SKM-1 (cell line): ENCODE measurements around the gene COLEC11.

ENCODE experiments used
- DNase-seq: peaks from one replicate; lab custom pipeline; 2025; ENCODE audit not compliant: unreplicated experiment; lab: John Stamatoyannopoulos, UW

COLEC11 gene

DNA sequence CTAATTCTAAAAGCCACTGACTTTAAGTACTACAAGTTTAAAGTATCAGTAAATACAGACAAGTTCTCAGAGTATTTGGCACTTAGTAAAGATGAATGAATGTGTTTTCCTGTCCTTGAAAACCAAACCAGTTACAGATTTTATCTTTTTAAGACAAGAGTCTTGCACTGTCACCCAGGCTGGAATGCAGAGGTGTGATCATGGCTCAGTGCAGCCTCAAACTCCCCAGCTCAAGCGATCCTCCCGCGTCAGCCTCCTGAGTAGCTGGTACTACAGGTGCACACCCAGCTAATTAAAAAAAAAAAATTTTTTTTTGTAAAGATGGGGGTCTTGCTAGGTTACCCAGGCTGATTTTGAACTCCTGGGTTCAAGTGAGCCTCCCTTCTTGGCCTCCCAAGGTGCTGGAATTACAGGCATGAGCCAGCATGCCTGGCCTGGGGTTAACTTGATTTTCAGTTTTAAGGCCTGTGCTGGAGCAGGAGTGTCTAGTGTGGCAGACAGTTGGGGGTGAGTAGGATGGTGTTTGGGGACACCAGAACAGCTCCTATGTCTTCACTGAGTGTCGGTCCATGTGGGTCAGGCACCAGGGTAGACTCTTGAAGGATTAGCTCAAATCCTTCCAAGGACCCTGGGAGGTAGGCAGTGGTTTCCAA, 10.2 kb upstream of the COLEC11 start:
- DNase-seq, result no peak

DNA sequence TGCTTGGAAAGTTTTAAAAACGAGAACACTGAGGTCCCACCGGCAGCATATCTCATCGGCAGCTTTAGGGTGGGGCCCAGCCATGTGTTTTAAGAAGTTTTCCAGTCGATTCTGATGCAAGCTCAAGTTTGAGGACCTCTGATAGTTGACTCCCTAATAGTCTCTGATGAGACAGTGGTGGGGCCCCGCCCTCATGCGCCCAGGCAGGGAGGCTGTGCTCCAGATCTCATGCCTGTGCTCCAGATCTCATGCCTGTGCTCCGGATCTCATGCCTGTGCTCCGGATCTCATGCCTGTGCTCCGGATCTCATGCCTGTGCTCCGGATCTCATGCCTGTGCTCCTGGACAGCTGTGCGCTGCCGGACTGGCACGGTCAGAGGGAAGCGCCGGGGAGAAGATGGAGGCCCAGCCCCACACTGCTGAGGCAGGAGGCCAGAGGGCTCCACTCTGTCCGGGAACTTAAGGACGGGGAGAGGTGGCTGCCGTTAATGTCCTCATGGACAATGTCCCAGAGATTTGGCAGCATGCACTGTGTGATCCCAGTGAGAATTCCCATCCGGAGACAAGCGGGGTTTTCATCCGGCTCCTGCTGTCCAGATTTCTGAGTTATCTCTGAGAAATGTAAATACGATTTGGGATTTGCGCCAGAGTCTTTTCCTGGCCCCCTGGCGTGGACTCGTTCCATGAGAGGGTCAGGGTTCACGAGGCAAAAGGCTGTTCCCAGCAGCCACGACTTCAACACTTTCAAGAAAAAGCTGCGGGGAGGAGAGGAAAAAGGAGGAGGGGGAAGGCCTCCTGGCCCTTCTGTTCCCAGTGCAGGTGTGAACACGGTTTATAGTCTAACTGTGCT, 9.4 kb upstream of the COLEC11 start:
- no peak for DNase-seq

DNA sequence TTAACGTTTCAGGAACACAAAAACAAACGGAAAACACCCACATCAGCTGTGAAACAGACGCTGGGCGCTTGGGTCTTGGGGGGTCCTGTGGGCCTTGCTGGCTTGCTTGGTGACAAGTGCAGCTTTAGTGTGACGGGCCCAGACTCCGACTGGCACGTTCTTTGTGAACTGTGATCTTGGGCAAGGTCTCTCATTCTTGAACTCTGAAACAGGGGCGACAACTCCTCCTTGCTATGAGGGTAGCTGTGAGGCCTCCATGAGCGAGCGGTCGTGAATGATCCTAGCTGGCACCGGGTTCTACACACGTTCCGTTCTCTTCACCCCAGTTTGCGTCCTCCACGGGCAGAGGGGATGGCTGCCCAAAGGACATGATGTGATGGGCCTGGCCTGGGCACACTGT, 8.7 kb upstream of the COLEC11 start:
- no peak for DNase-seq

DNA sequence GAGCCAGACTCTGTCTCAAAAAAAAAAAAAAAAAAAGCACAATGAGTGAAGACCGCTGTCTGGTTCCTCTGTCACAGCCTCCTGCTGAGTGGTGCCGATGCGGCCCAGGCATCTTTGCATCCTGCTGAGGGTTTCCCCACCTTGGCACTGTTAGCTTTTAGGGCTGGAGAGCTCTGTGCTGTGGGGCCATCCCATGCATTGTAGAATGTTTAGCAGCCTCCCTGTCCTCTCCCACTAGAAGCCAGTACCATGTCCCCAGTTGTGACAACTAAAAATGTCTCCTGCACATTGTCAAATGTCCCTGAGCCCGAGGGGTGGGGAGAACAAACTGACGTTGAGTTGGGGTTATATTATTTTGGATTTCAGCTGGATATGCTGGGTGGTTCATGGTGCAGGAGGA, 7.9 kb upstream of the COLEC11 start:
- DNase-seq, result no peak

DNA sequence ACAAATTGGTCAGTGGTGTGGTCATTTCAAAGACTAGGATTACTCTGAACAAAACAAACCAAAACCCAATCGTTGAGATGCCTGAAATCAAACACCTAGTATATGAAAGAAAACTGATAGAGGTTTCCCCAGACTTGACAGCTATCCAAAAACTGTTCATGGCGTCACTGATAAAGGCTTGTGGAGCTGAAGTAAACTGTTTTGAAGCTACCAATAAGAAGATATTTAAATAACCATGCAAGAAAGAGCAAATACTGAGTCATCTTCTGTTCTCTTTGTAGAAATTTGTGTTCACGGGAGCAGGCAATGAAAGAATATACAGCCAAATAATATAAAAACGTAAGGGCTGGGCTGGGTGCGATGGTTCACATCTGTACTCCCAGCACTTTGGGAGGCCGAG, 7.5 kb upstream of the COLEC11 start:
- no peak for DNase-seq

DNA sequence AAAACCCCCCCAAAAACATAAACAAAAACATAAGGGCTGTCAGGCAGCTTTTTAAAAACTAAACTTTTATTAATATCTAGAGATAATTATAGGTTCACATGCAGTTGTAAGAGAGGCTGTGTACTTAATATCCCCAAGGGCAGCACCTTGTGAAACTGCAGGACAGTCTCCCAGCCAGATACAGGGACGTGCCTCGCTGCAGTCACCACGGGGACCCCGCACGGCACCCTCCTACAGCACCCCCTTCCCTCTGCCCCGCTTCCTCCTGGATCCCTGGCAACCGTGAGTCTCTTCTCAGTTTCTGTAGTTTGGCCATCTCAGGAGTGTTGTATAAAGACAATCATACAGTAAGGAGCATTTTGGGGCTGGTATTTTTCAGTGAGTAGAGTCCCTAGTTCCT, 6.8 kb upstream of the COLEC11 start:
- DNase-seq, result no peak

DNA sequence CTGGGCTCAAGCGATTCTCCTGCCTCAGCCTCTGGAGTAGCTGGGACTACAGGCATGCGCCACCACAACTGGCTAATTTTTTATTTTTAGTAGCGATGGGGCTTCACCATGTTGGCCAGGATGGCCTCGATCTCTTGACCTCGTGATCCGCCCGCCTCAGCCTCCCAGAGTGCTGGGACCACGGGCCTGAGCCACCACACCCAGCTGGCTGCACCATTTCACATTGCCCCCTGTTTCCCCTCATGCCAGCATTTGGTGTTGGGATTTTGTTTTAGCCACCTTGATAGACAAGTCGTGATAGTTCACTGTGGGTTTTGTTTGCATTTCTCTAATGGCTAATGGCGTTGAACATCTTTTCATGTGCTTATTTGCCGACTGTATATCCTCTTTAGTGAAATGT, 5.8 kb upstream of the COLEC11 start:
- no peak for DNase-seq

DNA sequence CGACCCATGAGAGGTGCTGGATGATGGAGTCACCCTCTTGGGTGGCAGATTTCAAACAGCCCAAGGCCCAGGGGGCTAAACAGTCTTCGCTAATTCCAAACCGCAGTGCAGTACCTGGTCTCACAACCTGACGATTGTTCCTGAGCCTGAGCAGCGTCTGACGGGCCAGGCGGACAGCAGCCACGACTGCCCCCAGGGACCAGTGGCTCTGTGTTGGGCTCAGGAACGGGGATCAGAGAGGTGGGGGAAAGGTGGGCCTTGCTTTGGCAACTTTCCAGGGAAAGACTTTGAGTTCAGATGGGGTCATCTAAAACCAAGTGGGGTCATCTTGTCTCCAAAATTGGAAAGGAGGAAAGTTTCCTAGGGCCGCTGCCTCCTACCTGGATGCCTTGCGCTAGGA, 492 bp downstream of the COLEC11 start:
- DNase-seq, result no peak

DNA sequence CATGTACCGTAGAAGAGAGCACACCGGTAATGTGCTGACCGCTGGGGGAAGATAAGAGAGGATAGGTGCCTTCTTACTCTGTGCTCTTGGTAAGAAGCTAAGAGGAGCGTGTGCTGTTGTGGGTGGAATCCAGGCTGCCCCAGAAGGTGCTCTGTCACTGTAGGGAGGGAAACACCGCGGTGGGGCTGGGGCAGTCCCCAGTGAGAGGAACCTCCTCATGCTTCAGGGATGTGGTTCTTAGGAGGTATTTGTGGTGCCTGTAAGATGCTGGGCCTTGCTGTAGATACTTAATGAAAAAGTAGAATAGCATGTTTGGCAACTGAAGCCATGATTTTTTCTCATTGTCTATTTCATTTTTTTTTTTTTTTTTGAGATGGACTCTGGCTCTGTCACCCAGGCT, 1.1 kb downstream of the COLEC11 start:
- DNase-seq, result no peak

DNA sequence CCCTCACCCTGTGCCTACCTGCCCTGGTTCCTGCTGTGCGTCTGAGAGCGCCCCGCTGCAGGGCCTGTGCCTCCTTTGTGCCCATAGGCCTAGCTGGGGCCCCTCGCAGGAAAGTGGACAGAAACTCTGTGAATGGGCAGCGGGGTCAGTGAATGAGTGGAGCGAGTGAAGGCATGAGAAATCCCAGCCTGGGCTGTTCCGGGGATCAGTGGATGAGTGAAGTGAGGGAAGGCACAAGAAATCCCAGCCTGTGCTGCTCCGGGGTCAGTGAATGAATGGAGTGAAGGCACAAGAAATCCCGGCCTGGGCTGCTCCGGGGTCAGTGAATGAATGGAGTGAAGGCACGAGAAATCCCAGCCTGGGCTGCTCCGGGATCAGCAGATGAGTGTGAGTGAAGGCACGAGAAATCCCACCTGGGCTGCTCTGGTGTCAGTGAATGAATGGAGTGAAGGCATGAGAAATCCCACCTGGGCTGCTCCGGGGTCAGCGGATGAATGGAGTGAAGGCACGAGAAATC, 2.0 kb downstream of the COLEC11 start:
- no peak for DNase-seq

DNA sequence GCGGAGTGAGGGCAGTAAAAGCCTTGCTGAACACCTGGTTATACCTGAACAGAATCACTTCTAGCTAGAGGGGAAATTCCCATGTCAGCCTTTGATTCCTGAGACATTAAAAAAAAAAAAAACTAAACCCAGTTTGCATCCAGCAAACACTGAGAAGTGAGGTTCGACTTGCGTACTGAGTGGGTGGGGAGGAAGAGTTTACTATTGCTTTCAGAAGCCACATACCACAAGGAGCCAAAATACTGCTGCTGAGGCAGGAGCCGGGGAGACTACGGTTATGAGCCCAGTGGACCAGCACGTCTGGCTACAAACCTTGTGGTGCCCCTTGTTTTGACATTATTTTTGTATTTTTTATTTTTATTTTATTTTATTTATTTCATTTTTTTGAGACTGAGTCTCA, 2.7 kb downstream of the COLEC11 start:
- DNase-seq, result no peak

DNA sequence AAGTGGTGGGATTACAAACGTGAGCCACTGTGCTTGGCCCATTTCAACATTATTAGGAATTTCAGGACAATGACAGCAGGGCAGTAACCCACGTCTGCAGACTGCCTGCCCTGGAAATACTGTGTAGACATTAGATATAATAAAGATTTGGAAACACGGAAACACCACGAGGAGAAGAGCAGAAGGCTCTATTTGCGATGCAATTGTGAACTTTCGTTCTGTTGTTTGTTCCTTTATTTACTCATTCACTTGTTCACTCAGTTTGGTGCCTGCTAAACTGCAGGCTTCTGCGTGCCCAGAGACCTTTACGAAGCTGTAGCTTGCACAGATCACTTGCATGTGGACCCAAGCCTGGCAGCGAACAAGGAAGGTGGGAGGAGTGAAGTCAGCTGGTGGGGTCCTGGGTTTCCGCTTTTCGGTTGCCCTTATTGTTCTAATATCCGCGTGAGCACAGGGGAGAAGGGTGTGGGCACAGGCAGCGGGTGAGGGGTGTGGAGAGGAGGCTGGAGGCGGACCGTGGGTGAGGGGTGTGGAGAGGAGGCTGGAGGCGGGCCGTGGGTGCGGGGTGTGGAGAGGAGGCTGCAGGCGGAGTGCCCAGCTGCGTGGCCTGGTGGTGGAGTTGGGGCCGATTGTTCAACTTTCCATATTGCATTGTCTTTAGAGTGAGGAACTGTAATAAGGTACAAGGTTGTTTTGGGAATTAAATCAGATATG, 3.4 kb downstream of the COLEC11 start:
- no peak for DNase-seq

DNA sequence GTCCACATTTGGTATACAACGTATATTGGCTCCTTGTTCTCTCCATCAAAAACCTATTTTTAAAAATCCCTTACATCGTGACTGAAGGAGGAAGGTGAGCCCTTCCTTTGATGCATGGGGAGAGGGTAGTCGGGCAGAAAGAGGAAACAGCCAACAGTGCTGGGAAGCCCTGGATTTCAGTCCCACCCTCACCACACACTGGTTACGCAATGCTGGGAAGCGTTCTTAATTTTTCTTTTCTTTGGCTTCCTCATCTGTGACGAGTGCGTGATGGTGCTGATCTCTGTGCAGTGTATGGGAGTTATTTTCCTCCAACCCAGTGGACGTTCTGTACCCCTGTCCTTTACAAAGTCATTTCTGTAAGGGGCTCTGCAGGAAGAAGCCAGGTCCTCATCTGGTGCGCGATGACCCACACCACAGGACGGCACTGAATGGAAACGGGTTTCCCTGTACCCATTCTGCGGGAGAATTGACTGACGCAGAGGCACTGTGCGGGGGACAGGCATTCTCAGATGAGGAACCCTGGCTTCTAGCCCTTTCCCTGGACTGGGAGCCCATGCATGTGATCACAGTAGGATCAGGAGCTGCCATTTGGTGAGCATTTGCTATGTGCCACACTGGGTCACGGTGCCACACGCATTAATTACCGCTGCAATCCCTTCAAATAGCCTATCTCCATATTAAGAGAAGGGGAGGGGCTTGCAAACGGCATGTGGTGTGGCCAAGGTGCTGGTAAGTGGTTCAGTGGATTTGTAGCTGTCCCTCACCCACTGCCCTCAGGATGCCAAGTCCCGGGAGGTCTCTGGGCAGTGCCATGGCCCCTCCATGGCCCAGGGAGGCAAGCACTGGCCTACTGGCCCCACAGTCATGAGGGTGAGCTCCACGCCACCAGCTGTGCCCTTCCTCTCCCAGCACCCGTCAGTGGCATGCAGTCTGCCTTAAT, 4.3 kb downstream of the COLEC11 start:
- peak; percentile 23 for DNase-seq

DNA sequence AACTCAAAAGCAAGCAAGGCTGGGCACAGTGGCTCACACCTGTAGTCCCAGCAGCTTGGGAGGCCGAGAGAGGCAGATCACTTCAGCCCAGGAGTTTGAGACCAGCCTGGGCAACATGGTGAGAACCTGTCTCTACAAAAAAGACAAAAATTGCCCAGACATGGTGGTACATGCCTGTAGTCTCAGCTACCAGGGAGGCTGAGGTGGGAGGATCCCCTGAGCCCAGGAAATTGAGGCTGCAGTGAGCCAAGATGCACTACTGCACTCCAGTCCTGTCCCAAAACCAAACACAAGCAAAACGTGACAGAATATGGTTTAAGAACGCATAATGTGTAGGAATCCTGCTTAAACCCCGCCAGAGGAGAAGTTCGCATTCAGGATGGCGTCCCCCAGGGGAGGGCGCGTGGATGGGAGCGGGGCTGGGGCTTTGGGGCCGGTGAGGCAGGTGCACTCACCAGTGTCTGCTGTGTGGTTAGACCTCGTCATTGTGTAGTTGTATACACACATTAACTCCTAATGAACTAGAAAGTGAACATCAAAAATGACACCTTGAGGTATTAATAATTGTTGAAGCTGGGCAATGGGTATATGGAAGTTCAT, 5.4 kb downstream of the COLEC11 start:
- no peak for DNase-seq

DNA sequence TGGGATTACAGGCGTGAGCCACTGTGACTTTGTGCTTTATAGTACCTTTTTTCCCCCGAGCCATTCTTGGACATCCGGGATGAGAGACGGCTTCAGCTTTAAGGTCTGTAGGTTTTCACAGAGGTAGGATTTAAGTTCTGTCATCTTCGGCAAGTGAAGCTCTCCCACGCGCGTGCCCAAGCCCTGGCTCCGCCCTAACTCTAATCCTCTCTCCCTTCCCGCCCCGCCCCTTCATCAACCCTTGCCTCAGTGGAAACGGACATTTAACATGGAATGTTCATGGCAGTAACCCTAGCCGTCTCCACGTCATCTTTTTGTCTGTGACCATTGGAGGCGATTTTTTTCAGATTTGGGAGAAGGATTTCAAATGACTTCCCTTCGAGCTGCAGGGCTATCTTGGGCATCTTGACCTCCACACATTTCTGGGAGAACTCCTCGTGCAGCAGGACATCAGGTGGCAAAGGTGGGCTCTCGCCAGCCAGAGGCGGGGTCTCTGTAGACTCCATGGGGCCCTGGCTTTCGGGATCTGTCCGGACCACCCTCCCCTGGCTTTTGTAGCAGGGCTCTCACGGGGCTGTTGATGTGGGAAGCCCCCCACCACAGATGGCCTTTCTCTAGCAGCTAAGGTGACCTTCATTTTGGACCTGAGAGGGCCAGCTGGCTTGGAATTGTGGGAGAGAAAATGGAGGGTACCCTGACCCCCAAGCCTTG, 6.8 kb downstream of the COLEC11 start:
- DNase-seq, result no peak

DNA sequence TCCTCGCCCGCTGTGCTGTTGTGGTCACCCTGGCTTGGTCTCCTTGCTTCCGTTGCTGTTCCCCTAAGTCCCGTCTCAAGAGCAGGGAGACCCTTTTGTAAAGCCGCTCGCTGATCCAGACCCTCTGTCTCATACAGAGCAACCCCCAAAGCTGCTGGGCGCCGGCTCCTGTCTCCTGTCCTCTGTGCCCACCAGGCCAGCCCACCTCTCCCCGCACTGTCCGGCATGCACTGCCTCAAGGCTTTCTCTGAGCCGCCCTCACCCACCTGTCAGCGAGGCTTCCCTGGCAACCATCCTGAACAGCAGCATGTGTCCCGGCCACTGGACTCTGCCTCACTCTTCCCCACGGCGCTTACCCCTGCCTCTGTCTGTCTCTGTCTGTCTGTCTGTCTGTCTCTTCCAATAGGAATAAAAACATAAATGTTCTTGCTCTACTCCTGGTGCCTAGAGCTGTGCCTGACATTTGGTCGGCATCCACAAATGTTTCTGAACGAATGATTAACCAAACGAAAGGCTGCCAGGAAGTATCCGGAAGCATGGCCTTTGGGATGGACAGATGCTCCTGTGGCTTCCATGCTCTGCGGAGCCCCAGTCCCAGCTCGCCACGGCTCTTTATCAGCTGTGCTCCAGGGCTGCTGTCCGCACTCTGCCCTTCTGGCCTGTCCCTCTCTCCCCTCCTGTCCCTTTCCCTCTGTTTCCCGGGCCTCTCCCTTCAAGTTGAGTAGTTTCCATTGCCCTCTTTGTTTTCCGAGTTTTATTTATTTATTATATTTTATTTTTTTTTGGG, 7.8 kb downstream of the COLEC11 start:
- no peak for DNase-seq

DNA sequence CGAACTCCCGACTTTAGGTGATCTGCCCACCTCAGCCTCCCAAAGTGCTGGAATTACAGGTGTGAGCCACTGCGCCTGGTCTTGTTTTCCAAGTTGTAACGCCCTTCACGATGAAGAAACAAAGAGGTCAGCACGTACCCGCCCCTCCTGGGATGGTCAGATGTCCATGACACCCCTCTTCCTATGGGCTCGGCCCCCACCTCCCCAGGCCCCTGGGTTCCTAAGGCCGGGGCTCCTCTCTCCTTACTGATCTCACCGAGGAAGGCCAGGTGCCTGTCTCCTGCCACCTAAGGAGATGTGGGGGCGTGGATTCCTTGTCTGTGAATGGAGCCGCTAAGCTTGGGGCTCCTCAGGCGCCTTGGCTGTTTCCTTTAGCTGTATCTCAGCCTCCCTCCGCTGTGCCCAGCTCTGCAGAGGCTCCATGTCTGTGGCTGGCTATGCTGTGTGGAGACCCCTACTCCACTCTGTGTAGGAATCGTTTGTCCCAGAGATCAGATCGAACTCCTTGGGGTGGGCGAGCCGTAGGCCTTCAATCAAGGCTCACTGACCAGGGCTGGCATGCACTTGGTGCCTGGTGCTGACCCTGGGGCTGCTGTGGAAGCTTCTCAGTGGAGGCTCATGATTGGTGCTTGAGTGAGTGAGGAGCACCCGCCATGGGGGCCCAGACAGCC, 8.8 kb downstream of the COLEC11 start:
- no peak for DNase-seq

DNA sequence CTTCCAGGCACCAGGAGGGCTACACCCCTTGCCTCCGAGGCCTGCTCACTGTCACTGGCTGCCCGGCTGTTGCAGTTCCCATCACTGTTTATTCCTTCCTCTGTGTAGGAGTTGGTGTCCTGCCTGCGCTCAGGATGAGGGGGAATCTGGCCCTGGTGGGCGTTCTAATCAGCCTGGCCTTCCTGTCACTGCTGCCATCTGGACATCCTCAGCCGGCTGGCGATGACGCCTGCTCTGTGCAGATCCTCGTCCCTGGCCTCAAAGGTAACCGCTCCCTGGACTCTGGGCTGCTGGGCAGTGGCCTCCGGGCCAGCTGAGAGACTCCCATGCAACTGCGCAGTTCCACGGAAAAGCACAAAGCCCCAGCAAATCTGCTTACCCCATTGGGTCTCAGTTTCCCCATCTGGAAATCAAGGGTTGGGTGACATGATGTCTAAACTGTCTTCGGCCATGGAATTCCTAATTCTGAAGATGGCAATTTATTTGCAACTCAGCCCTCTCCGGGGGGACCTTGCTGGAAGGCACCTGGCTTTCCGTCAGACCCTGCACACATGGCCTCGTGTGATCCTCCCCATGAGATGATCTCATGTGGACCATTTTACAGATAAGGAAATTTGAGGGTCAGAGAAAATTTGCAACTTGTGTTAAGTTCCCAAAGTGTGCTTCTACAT, 9.4 kb downstream of the COLEC11 start:
- DNase-seq, result no peak
